ENCODE results near the gene STK11IP. TPM values are rescaled to one million over a fixed set of nuclear protein-coding genes. Genes with fewer than 3 reads are reported as not detected.

The STK11IP gene
- total and polyA plus RNA-seq, 10 of the 15 experiments (the other 5 are each of a cell fraction or from before 2014, with no cell fraction given), result 0.42 to 24.0 (median 11.4) TPM

DNA sequence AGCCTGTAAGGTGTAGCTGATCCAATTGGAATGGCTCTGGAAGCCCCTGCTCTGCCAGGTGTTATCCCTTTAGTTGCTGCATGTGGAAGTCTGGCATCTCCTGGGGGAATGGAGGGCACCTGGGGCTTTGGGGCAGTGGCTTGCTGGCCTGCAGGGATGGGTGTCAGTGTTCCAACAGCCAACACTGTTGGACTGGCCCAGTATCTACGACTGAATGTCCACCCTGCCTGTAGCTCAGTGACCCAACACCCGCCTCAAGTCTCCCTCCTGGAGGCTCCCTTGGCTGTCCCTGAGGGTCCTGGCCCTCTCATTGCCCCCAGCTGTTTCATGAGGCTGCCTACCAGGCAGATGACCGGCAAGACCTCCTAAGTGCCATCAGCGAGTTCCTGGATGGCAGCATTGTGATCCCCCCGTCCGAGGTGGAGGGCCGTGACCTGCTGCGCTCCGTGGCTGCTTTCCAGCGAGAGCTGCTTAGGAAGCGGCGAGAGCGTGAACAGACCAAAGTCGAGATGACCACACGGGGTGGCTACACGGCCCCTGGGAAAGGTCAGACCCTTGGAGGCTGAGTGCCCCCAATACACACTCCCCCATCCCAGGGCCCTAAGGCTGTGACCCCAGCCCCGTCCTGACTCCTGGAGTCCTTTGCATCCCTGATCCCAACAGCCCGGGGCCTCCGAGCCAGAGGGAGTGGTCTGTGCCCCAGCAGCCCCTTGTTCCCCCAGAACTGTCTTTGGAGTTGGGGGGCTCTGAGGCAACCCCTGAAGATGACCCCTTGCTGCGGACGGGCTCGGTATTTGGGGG, 37.5 kb downstream of the STK11IP start:
- WGBS (ENCODE audit: insufficient coverage, insufficient replicate concordance, low lambda C conversion rate, missing lambda C conversion rate), result 37% methylated on average over 22 of the region's 22 CpGs

More for the DNA sequence above, 37.5 kb downstream of the STK11IP start:
- H3K4me3 ChIP-seq, result no peak overlapping the region
- H3K4me1 ChIP-seq (ENCODE audit: control insufficient read depth, insufficient read depth, low read length), result no peaks in the 10 kb centered on the region
- no peak for DNase-seq (ENCODE audit: low read depth, low spot score)
- intact Hi-C loops (cut with micrococcal nuclease; ENCODE audit: unreplicated experiment), result loop anchor here (10.0 kb wide), 1 partner anchor 160 kb away; no protein-coding TSS in a partner anchor
- TF ChIP-seq MXI1 (IDR thresholded peaks at IDR 0.05; ENCODE audit: low read depth, low read length) (no peak), EED (IDR thresholded peaks at IDR 0.05; ENCODE audit: low read depth) (no peak), MYC (IDR thresholded peaks at IDR 0.05; ENCODE audit: insufficient read depth, insufficient read length, insufficient replicate concordance, low read length, severe bottlenecking) (no peak), NFYB (IDR thresholded peaks at IDR 0.05; ENCODE audit: insufficient read depth, low read depth, low read length) (no peak), PAX8 (IDR thresholded peaks at IDR 0.05) (no peak), IKZF2 (IDR thresholded peaks at IDR 0.05) (no peak), LARP7 (IDR thresholded peaks at IDR 0.05) (no peak), SMAD5 (IDR thresholded peaks at IDR 0.05; ENCODE audit: low read depth) (no peak), MTA3 (IDR thresholded peaks at IDR 0.05; ENCODE audit: borderline replicate concordance, low read length) (no peak)
- TF ChIP-seq, protein P1, sequence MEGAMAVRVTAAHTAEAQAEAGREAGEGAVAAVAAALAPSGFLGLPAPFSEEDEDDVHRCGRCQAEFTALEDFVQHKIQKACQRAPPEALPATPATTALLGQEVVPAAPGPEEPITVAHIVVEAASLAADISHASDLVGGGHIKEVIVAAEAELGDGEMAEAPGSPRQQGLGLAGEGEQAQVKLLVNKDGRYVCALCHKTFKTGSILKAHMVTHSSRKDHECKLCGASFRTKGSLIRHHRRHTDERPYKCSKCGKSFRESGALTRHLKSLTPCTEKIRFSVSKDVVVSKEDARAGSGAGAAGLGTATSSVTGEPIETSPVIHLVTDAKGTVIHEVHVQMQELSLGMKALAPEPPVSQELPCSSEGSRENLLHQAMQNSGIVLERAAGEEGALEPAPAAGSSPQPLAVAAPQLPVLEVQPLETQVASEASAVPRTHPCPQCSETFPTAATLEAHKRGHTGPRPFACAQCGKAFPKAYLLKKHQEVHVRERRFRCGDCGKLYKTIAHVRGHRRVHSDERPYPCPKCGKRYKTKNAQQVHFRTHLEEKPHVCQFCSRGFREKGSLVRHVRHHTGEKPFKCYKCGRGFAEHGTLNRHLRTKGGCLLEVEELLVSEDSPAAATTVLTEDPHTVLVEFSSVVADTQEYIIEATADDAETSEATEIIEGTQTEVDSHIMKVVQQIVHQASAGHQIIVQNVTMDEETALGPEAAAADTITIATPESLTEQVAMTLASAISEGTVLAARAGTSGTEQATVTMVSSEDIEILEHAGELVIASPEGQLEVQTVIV (IDR thresholded peaks at IDR 0.05; ENCODE audit: borderline replicate concordance, partially characterized antibody), result no peak
- ChIA-PET RAD21 (ENCODE audit: unreplicated experiment) (no interaction called here), CTCF (no interaction called here), SMC1A (ENCODE audit: uncharacterized antibody, unreplicated experiment) (no interaction called here), POLR2A (no interaction called here)
- H3K4me2 ChIP-seq (ENCODE audit: control insufficient read depth, insufficient read depth), result no peak overlapping the region
- H3K79me2 ChIP-seq (ENCODE audit: control insufficient read depth, insufficient read depth, low read length), result no peaks in the 10 kb centered on the region
- no TSS peak for BruUV-seq (replicated peaks)
- no peak overlapping the region for H3K9ac ChIP-seq (ENCODE audit: control insufficient read depth, insufficient read depth, low read length)
- in situ Hi-C loops (cut with MboI), result no loop called here
- no peak overlapping the region for H3K27ac ChIP-seq (ENCODE audit: control insufficient read depth, insufficient read depth)
- FAIRE-seq, result no peak
- H4K20me1 ChIP-seq (ENCODE audit: control insufficient read depth, insufficient read depth), result no peaks in the 10 kb centered on the region
- no peak overlapping the region for H2AFZ ChIP-seq (ENCODE audit: control insufficient read depth, low read depth, low read length)
- no peaks in the 10 kb centered on the region for H3K9me3 ChIP-seq (replicated peaks; ENCODE audit: control insufficient read depth, insufficient read depth, low read length)
- no peaks in the 10 kb centered on the region for H3K36me3 ChIP-seq (ENCODE audit: control insufficient read depth in 2 of 2, insufficient read depth in 2 of 2, low read length in 1 of 2)
- no peaks in the 10 kb centered on the region; a peak in 1 of 4 replicates for H3K27me3 ChIP-seq (replicated peaks in 1 of 2; ENCODE audit: control insufficient read depth in 2 of 2, insufficient read depth in 2 of 2, low read length in 1 of 2)
- no peak for ATAC-seq
